ENCODE measurements around the gene OTUD1.

DNA sequence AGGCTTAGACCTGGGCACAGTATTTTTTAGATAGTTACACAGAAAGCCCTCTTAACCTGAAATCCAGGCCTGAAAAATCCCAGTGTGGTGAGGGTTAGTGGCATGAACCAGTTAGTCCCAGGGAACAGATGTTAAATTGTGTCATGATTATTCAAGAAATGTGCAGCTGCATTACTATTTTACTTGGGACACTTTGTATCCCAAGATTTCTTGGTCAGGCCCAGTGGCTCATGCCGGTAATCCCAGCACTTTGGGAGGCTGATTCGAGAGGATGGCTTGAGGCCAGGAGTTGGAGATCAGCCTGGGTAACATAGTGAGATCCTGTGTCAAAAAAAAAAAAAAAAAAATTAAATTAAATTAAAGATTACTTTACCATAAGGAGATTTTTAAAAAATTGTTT lies 36.0 kb upstream of the OTUD1 start:
- TF ChIP-seq EZH2 (IDR thresholded peaks at IDR 0.05; ENCODE audit: low read length, missing control alignments) = no peak
- TF ChIP-seq, protein P1, sequence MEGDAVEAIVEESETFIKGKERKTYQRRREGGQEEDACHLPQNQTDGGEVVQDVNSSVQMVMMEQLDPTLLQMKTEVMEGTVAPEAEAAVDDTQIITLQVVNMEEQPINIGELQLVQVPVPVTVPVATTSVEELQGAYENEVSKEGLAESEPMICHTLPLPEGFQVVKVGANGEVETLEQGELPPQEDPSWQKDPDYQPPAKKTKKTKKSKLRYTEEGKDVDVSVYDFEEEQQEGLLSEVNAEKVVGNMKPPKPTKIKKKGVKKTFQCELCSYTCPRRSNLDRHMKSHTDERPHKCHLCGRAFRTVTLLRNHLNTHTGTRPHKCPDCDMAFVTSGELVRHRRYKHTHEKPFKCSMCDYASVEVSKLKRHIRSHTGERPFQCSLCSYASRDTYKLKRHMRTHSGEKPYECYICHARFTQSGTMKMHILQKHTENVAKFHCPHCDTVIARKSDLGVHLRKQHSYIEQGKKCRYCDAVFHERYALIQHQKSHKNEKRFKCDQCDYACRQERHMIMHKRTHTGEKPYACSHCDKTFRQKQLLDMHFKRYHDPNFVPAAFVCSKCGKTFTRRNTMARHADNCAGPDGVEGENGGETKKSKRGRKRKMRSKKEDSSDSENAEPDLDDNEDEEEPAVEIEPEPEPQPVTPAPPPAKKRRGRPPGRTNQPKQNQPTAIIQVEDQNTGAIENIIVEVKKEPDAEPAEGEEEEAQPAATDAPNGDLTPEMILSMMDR (conservative IDR thresholded peaks at IDR 0.05 in 1 of 2, IDR thresholded peaks at IDR 0.05 in 1 of 2; ENCODE audit: low read depth in 1 of 2, low read length in 2 of 2) = no peak

All from fibroblast of lung (primary cell).